Transverse colon (tissue), 4 donors: ENCODE data around the gene TRIM54.
"Not testable (repeated sequence)": the region's sequence is repeated elsewhere in the genome, so short reads cannot be mapped to it uniquely, and the experiment has no call there.

Experiments used
- CTCF ChIP-seq, 5 experiments: fragments of 200-600 bp in 3 of 5; fragments of 450-650 bp in 2 of 5; sonication (generic) in 3 of 5; IDR thresholded peaks; 1 replicate in 2 of 5; 2 replicates in 3 of 5; pipeline ENCODE4 v1.5.1; 2016 to 2017; ENCODE audit warnings: antibody characterized with exemption in 5 of 5, inconsistent platforms in 3 of 5, mild to moderate bottlenecking in 2 of 5, moderate library complexity in 1 of 5
- POLR2A ChIP-seq: fragments of 450-650 bp; IDR thresholded peaks from one replicate; pipeline ENCODE4 v1.6.1; 2016; ENCODE audit warnings: antibody characterized with exemption, mild to moderate bottlenecking, moderate library complexity
- POLR2AphosphoS5 ChIP-seq, 3 donors: sonication (generic); formaldehyde crosslinking; IDR thresholded peaks; one replicate each; pipeline ENCODE4 v1.6.1; 2016; ENCODE audit warnings: antibody characterized with exemption in 3 of 3

- not testable (repeated sequence) for TF ChIP-seq POLR2AphosphoS5 (IDR thresholded peaks at IDR 0.05); POLR2A; CTCF (IDR thresholded peaks at IDR 0.05)
Measured at GRCh38 chr2:27300606-27301005, 18.4 kb downstream of the TRIM54 start.
